A673 (cell line): ENCODE results near the gene UNC13C.

Experiments
- EZH2 ChIP-seq: fragments of 200-600 bp; sonication (generic); IDR thresholded peaks from 2 replicates; pipeline ENCODE4 v1.6.1; 2017; ENCODE audit warnings: borderline replicate concordance, low read depth, mild to moderate bottlenecking, mixed read lengths, antibody characterized with exemption, low read length; ENCODE audit not compliant: poor library complexity, severe bottlenecking
- TF ChIP-seq, protein P1 (sequence below): fragments of 300-800, 200-600 bp; sonication (generic); conservative IDR thresholded peaks from 2 replicates; pipeline ENCODE4 v1.5.1; 2017; ENCODE audit warnings: low read depth, mild to moderate bottlenecking, antibody characterized with exemption, low read length, moderate library complexity, mixed read lengths

DNA sequence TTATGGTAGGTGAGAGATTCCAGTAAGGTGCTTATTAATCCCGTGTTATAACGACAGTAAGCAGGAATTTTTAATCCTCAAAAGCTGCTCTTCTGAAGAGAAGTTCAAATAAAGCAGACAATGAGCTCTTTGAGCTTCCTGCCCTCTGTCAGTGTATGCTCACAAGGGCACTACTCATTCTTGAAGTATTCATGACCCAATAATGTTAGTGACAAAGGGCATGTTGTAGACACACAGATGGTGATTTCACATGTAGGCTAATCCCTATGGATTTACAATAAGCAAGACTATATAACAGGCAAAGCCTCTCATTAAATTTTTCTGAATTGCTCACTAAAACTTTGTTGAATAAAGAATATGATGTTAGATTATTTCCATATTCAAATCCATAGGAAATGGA, 639.9 kb downstream of the UNC13C start:
- no peak for TF ChIP-seq EZH2
- TF ChIP-seq, protein P1, sequence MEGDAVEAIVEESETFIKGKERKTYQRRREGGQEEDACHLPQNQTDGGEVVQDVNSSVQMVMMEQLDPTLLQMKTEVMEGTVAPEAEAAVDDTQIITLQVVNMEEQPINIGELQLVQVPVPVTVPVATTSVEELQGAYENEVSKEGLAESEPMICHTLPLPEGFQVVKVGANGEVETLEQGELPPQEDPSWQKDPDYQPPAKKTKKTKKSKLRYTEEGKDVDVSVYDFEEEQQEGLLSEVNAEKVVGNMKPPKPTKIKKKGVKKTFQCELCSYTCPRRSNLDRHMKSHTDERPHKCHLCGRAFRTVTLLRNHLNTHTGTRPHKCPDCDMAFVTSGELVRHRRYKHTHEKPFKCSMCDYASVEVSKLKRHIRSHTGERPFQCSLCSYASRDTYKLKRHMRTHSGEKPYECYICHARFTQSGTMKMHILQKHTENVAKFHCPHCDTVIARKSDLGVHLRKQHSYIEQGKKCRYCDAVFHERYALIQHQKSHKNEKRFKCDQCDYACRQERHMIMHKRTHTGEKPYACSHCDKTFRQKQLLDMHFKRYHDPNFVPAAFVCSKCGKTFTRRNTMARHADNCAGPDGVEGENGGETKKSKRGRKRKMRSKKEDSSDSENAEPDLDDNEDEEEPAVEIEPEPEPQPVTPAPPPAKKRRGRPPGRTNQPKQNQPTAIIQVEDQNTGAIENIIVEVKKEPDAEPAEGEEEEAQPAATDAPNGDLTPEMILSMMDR, result no peak
